NT2/D1 (cell line): ENCODE data around the gene ERMARD.

Experiments
- SUZ12 ChIP-seq: IDR thresholded peaks from 2 replicates; pipeline ENCODE4 v1.6.1; 2011; ENCODE audit not compliant: insufficient read length, insufficient read depth; ENCODE audit errors: extremely low read depth
- YY1 ChIP-seq: IDR thresholded peaks from 2 replicates; pipeline ENCODE4 v1.6.1; 2011; ENCODE audit not compliant: insufficient read length, insufficient read depth
- ZNF274 ChIP-seq: IDR thresholded peaks from 2 replicates; pipeline ENCODE4 v1.6.1; 2011; ENCODE audit warnings: mild to moderate bottlenecking, low read depth, low read length

DNA sequence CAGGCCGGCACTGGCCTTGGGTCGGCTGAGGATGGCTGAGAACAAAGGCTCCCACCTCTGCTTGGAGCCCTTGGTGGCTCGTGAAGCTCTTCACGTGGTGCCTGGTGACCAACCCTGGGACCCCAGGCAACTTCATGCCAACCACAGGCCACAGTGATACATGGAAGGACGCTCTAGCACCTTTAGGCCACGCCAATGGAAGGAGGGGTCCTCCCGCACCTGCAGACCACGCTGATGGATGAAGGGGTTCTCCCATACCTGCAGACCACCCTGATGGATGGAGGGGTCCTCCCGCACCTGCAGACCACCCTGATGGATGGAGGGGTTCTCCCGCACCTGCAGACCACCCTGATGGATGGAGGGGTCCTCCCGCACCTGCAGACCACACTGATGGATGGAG lies 62.5 kb downstream of the ERMARD start:
- no peak for TF ChIP-seq SUZ12
- no peak for TF ChIP-seq ZNF274
- TF ChIP-seq YY1: no peak
